ENCODE data around the gene CFAP73. TPM values are rescaled to one million over a fixed set of nuclear protein-coding genes. Genes with fewer than 3 reads are reported as not detected.
"Not testable (repeated sequence)": the region's sequence is repeated elsewhere in the genome, so short reads cannot be mapped to it uniquely, and the experiment has no call there.

The CFAP73 gene
- total and polyA plus RNA-seq, 10 donors = 0.64 to 0.71 (median 0.70) TPM; not detected in 7

GRCh38 chr12:113202300-113203075 is 53.0 kb downstream of the CFAP73 start:
- 75 to 86% (median 77%) methylated on average over 2 to 4 of the region's 4 CpGs for WGBS, 5 donors
- Histone ChIP-seq H3K9me3 (no peaks in the 10 kb centered on the region), H3K4me1 (peaks cover 3 to 82% (median 23%) of the 10 kb centered on the region in 6 donors), H3K27me3 (replicated peaks in 1 of 7) (no peaks in the 10 kb centered on the region), H3K36me3 (no peaks in the 10 kb centered on the region), H3K4me3 (no peak overlapping the region), H3K27ac (no peak overlapping the region)
- DNase-seq = no peak
- intact Hi-C loops (cut with DNase I; ENCODE audit: low total_unique reads) = no loop called here
- no peak for TF ChIP-seq POLR2AphosphoS5 (IDR thresholded peaks at IDR 0.05)
- TF ChIP-seq CTCF (IDR thresholded peaks at IDR 0.05 in 8 of 11, conservative IDR thresholded peaks at IDR 0.05 in 3 of 11) = no peak
- TF ChIP-seq POLR2A (IDR thresholded peaks at IDR 0.05) = no peak

- Histone ChIP-seq H3K27ac (peak overlapping the region in 3 of 8 donors; percentile 6 to 26 (median 21)), H3K27me3 (replicated peaks in 1 of 7) (no peaks in the 10 kb centered on the region), H3K9me3 (no peaks in the 10 kb centered on the region), H3K36me3 (no peaks in the 10 kb centered on the region), H3K4me1 (peaks cover 17 to 85% (median 36%) of the 10 kb centered on the region in 6 donors), H3K4me3 (no peak overlapping the region)
- WGBS, 5 donors = 76 to 87% (median 78%) methylated on average over 8 of the region's 8 CpGs
- DNase-seq = no peak
- TF ChIP-seq CTCF (IDR thresholded peaks at IDR 0.05 in 8 of 11, conservative IDR thresholded peaks at IDR 0.05 in 3 of 11) (no peak), POLR2AphosphoS5 (IDR thresholded peaks at IDR 0.05) (no peak), POLR2A (IDR thresholded peaks at IDR 0.05) (no peak)
- intact Hi-C loops (cut with DNase I; ENCODE audit: low total_unique reads) = no loop called here
Measured at GRCh38 chr12:113203852-113204760, 54.6 kb downstream of the CFAP73 start.

GRCh38 chr12:113204804-113205203 is 55.3 kb downstream of the CFAP73 start:
- H3K9me3 ChIP-seq = no peaks in the 10 kb centered on the region
- H3K27me3 ChIP-seq (replicated peaks in 1 of 7) = no peaks in the 10 kb centered on the region
- H3K27ac ChIP-seq = peak overlapping the region in 3 of 8 donors; percentile 6 to 26 (median 21)
- 81 to 90% (median 82%) methylated on average over 3 of the region's 3 CpGs for WGBS, 5 donors
- DNase-seq = no peak
- intact Hi-C loops (cut with DNase I; ENCODE audit: low total_unique reads) = no loop called here
- H3K36me3 ChIP-seq = no peaks in the 10 kb centered on the region
- H3K4me1 ChIP-seq = peaks cover 22 to 91% (median 43%) of the 10 kb centered on the region in 6 donors
- H3K4me3 ChIP-seq = no peak overlapping the region
- TF ChIP-seq POLR2A (IDR thresholded peaks at IDR 0.05) (no peak), CTCF (IDR thresholded peaks at IDR 0.05 in 8 of 11, conservative IDR thresholded peaks at IDR 0.05 in 3 of 11) (no peak), POLR2AphosphoS5 (IDR thresholded peaks at IDR 0.05) (no peak)

- H3K36me3 ChIP-seq; H3K4me3 ChIP-seq; H3K9me3 ChIP-seq; DNase-seq; intact Hi-C loops (cut with DNase I; ENCODE audit: low total_unique reads); H3K27me3 ChIP-seq (replicated peaks in 1 of 7): not testable (repeated sequence)
- 95 to 97% (median 96%) methylated on average over 5 of the region's 5 CpGs for WGBS, 5 donors
- H3K27ac ChIP-seq = peak overlapping the region in 1 of 8 donors; percentile 86
- H3K4me1 ChIP-seq = peaks cover 27 to 91% (median 54%) of the 10 kb centered on the region in 6 donors
Measured at GRCh38 chr12:113206802-113207201, 57.3 kb downstream of the CFAP73 start.
